DMS53 treated with DMSO at 0.1 percent for 48 hours (cell line): ENCODE results near the gene CEP170B.
"Not testable (repeated sequence)": the region's sequence is repeated elsewhere in the genome, so short reads cannot be mapped to it uniquely, and the experiment has no call there.

Experiments used
- DNase-seq: peaks from one replicate; lab custom pipeline; 2025; ENCODE audit not compliant: unreplicated experiment; lab: John Stamatoyannopoulos, UW

CEP170B gene

GRCh38 chr14:104889375-104889757 lies 24.3 kb downstream of the CEP170B start:
- no peak for DNase-seq

GRCh38 chr14:104890292-104890691 lies 25.2 kb downstream of the CEP170B start:
- not testable (repeated sequence) for DNase-seq

- no peak for DNase-seq
Measured at GRCh38 chr14:104891121-104891551, 26.1 kb downstream of the CEP170B start.

GRCh38 chr14:104891664-104892530 lies 26.8 kb downstream of the CEP170B start:
- no peak for DNase-seq

- DNase-seq, result no peak
Measured at GRCh38 chr14:104892531-104893434, 27.7 kb downstream of the CEP170B start.

- no peak for DNase-seq
Measured at GRCh38 chr14:104893435-104894207, 28.6 kb downstream of the CEP170B start.

GRCh38 chr14:104894331-104895206 lies 29.5 kb downstream of the CEP170B start:
- no peak for DNase-seq

- no peak for DNase-seq
Measured at GRCh38 chr14:104895207-104895785, 30.2 kb downstream of the CEP170B start.

- DNase-seq, result peak; percentile 80
Measured at GRCh38 chr14:104895786-104896661, 31.0 kb downstream of the CEP170B start.

GRCh38 chr14:104897330-104898194 lies 32.5 kb downstream of the CEP170B start:
- DNase-seq, result no peak

- no peak for DNase-seq
Measured at GRCh38 chr14:104898195-104898558, 33.1 kb downstream of the CEP170B start.

- DNase-seq, result no peak
Measured at GRCh38 chr14:104898870-104899510, 33.9 kb downstream of the CEP170B start.

GRCh38 chr14:104899781-104900180 lies 34.7 kb downstream of the CEP170B start:
- DNase-seq, result no peak

- DNase-seq, result no peak
Measured at GRCh38 chr14:104900639-104901512, 35.8 kb downstream of the CEP170B start.

GRCh38 chr14:104903990-104904389 lies 38.9 kb downstream of the CEP170B start:
- DNase-seq, result no peak
